Lower leg skin (tissue), 3 donors: ENCODE measurements around the gene ATRX.

ENCODE experiments used
- CTCF ChIP-seq, 3 donors: fragments of 450-650 bp; IDR thresholded peaks; one replicate each; pipeline ENCODE4 v1.5.1; 2016; ENCODE audit warnings: antibody characterized with exemption in 3 of 3, mild to moderate bottlenecking in 3 of 3, moderate library complexity in 2 of 3
- POLR2A ChIP-seq, 2 donors: fragments of 450-650 bp; IDR thresholded peaks; one replicate each; pipeline ENCODE4 v1.6.1; 2016 to 2017; ENCODE audit warnings: antibody characterized with exemption in 2 of 2, mild to moderate bottlenecking in 1 of 2, moderate library complexity in 1 of 2

- TF ChIP-seq POLR2A (IDR thresholded peaks at IDR 0.05) (no peak), CTCF (IDR thresholded peaks at IDR 0.05) (no peak)
Measured at GRCh38 chrX:77698242-77698641, 87.8 kb downstream of the ATRX start.
